GM21825 (cell line): ENCODE data around the gene KCNN3.

Experiments
- ATAC-seq: cut with Tn5 transposase; IDR thresholded peaks from one replicate; pipeline ENCODE4 v1.9.1; 2021; ENCODE audit warnings: mild to moderate bottlenecking, moderate library complexity; ENCODE audit not compliant: unreplicated experiment

The KCNN3 gene

GRCh38 chr1:154739654-154740053, 130.4 kb downstream of the KCNN3 start:
- no peak for ATAC-seq

- no peak for ATAC-seq
Measured at GRCh38 chr1:154736841-154737240, 133.2 kb downstream of the KCNN3 start.

- ATAC-seq = no peak
Measured at GRCh38 chr1:154735804-154736168, 134.3 kb downstream of the KCNN3 start.

- ATAC-seq = no peak
Measured at GRCh38 chr1:154735061-154735803, 134.8 kb downstream of the KCNN3 start.

- no peak for ATAC-seq
Measured at GRCh38 chr1:154733621-154734020, 136.5 kb downstream of the KCNN3 start.

GRCh38 chr1:154730986-154731489, 139.0 kb downstream of the KCNN3 start:
- ATAC-seq = no peak

GRCh38 chr1:154730259-154730658, 139.8 kb downstream of the KCNN3 start:
- no peak for ATAC-seq

GRCh38 chr1:154729577-154729976, 140.5 kb downstream of the KCNN3 start:
- ATAC-seq = no peak

GRCh38 chr1:154729031-154729442, 141.0 kb downstream of the KCNN3 start:
- ATAC-seq = no peak

GRCh38 chr1:154726896-154727753, 143.0 kb downstream of the KCNN3 start:
- ATAC-seq = no peak

GRCh38 chr1:154726443-154726842, 143.6 kb downstream of the KCNN3 start:
- no peak for ATAC-seq

GRCh38 chr1:154725865-154726264, 144.2 kb downstream of the KCNN3 start:
- ATAC-seq = no peak

GRCh38 chr1:154720328-154721297, 149.5 kb downstream of the KCNN3 start:
- no peak for ATAC-seq

- no peak for ATAC-seq
Measured at GRCh38 chr1:154719586-154720327, 150.3 kb downstream of the KCNN3 start.

GRCh38 chr1:154718566-154718965, 151.5 kb downstream of the KCNN3 start:
- ATAC-seq = no peak

GRCh38 chr1:154717528-154717924, 152.6 kb downstream of the KCNN3 start:
- no peak for ATAC-seq

GRCh38 chr1:154716614-154717527, 153.2 kb downstream of the KCNN3 start:
- no peak for ATAC-seq

GRCh38 chr1:154716011-154716410, 154.1 kb downstream of the KCNN3 start:
- ATAC-seq = no peak

GRCh38 chr1:154715385-154715784, 154.7 kb downstream of the KCNN3 start:
- ATAC-seq = no peak
